GM12891 (cell line): ENCODE data around the gene STX10.
A peak's percentile ranks its signal among the peaks of the same experiment; 100 is the strongest.

ENCODE experiments used
- DNase-seq: peaks from one replicate; pipeline ENCODE4 v3.0.0; 2011; ENCODE audit warnings: low spot score; ENCODE audit not compliant: insufficient read length
- FAIRE-seq: peaks from 2 replicates; lab custom pipeline; 2011; peaks lifted over from hg19 to GRCh38; lab: Jason Lieb, UNC
- PAX5 ChIP-seq: IDR thresholded peaks from 2 replicates; pipeline ENCODE4 v1.6.1; 2011; ENCODE audit warnings: low read length, moderate library complexity, mild to moderate bottlenecking; ENCODE audit not compliant: insufficient read depth, severe bottlenecking
- POLR2A ChIP-seq: IDR thresholded peaks from 2 replicates; pipeline ENCODE4 v1.6.1; 2011; ENCODE audit warnings: low read depth, low read length, control low read depth
- POLR2AphosphoS5 ChIP-seq: IDR thresholded peaks from 2 replicates; pipeline ENCODE4 v1.6.1; 2011; ENCODE audit warnings: low read depth, low read length, control low read depth
- POU2F2 ChIP-seq: IDR thresholded peaks from 2 replicates; pipeline ENCODE4 v1.6.1; 2011; ENCODE audit warnings: low read depth, mild to moderate bottlenecking, control low read depth, low read length, moderate library complexity
- SPI1 ChIP-seq: IDR thresholded peaks from 2 replicates; pipeline ENCODE4 v1.6.1; 2011; ENCODE audit warnings: low read depth, low read length, control low read depth
- TAF1 ChIP-seq: IDR thresholded peaks from 2 replicates; pipeline ENCODE4 v1.6.1; 2011; ENCODE audit warnings: low read depth, low read length, control low read depth

Gene STX10

GRCh38 chr19:13110099-13110610 lies 40.0 kb downstream of the STX10 start:
- FAIRE-seq (no peak), DNase-seq (no peak)
- TF ChIP-seq POLR2A (no peak), PAX5 (no peak), POLR2AphosphoS5 (no peak), TAF1 (no peak), POU2F2 (no peak), SPI1 (no peak)

GRCh38 chr19:13109361-13110098 lies 40.6 kb downstream of the STX10 start:
- no peak for FAIRE-seq
- no peak for DNase-seq
- TF ChIP-seq PAX5 (no peak), SPI1 (no peak), TAF1 (no peak), POU2F2 (no peak), POLR2A (no peak), POLR2AphosphoS5 (no peak)

GRCh38 chr19:13104848-13105711 lies 45.1 kb downstream of the STX10 start:
- no peak for TF ChIP-seq TAF1
- TF ChIP-seq POLR2AphosphoS5: no peak; the same call in 1 of the 2 replicates
- no peak for TF ChIP-seq SPI1
- TF ChIP-seq POU2F2: 0 out of 2 replicates have a peak, but pooled peaks have one; percentile 24
- FAIRE-seq: no peak
- DNase-seq: no peak

GRCh38 chr19:13104360-13104847 lies 45.8 kb downstream of the STX10 start:
- peak; percentile 96 for FAIRE-seq
- TF ChIP-seq POU2F2 (peak; percentile 55; the same call in 1 of the 2 replicates), SPI1 (no peak), POLR2A (no peak), TAF1 (peak; percentile 57; the same call in 1 of the 2 replicates), POLR2AphosphoS5 (peak; percentile 70; the same call in 1 of the 2 replicates), PAX5 (peak; percentile 30)
- DNase-seq: peak; percentile 80

- TF ChIP-seq POLR2AphosphoS5: no peak
- TF ChIP-seq POU2F2: 0 out of 2 replicates have a peak, but pooled peaks have one; percentile 4
- FAIRE-seq (peak; percentile 13), DNase-seq (no peak)
These were observed 46.4 kb downstream of the STX10 start for GRCh38 chr19:13103581-13104359.

- DNase-seq: no peak
- TF ChIP-seq POU2F2 (0 out of 2 replicates have a peak, but pooled peaks have one; percentile 59), SPI1 (peak; percentile 93), POLR2A (no peak), POLR2AphosphoS5 (0 out of 2 replicates have a peak, but pooled peaks have one; percentile 35), PAX5 (no peak)
- peak; percentile 94 for FAIRE-seq
These were observed 47.3 kb downstream of the STX10 start, which contains the start of gene LYL1 for GRCh38 chr19:13102666-13103580. LYL1 (minus strand) TSS chr19:13102858; CDS start chr19:13101171, 1,687 bp downstream.

GRCh38 chr19:13102416-13102665 lies 47.8 kb downstream of the STX10 start:
- FAIRE-seq: no peak
- TF ChIP-seq SPI1: no peak
- TF ChIP-seq TAF1: no peak
- no peak for TF ChIP-seq PAX5
- no peak for TF ChIP-seq POLR2A
- TF ChIP-seq POLR2AphosphoS5: no peak
- TF ChIP-seq POU2F2: no peak
- no peak for DNase-seq

- TF ChIP-seq POLR2AphosphoS5: no peak
- no peak for TF ChIP-seq POLR2A
- no peak for TF ChIP-seq POU2F2
- TF ChIP-seq SPI1: no peak
- no peak for TF ChIP-seq TAF1
- no peak for TF ChIP-seq PAX5
- FAIRE-seq (no peak), DNase-seq (no peak)
These were observed 48.4 kb downstream of the STX10 start for GRCh38 chr19:13101590-13102415.
